Neural cell (in vitro differentiated cells): ENCODE data around the gene FBLL1.

Experiments used
- CTCF ChIP-seq: fragments of 450-650 bp; IDR thresholded peaks from 2 replicates; pipeline ENCODE4 v1.5.1; 2014; ENCODE audit warnings: antibody characterized with exemption, mild to moderate bottlenecking, moderate library complexity; ENCODE audit not compliant: poor library complexity, severe bottlenecking
- EP300 ChIP-seq: fragments of 450-650 bp; conservative IDR thresholded peaks from 2 replicates; pipeline ENCODE4 v1.6.1; 2014; ENCODE audit warnings: antibody characterized with exemption, mild to moderate bottlenecking, moderate library complexity; ENCODE audit not compliant: poor library complexity, severe bottlenecking
- EZH2 ChIP-seq: fragments of 200-600, 300-800 bp; shearing (Covaris generic), sonication (generic); IDR thresholded peaks from 2 replicates; pipeline ENCODE4 v1.6.1; 2014; ENCODE audit warnings: antibody characterized with exemption, low read length, borderline replicate concordance, mild to moderate bottlenecking; ENCODE audit not compliant: insufficient read depth, poor library complexity, severe bottlenecking
- MXI1 ChIP-seq: fragments of 450-650 bp; conservative IDR thresholded peaks from 2 replicates; pipeline ENCODE4 v1.6.1; 2014; ENCODE audit warnings: antibody characterized with exemption, mild to moderate bottlenecking; ENCODE audit not compliant: poor library complexity, severe bottlenecking
- POLR2AphosphoS5 ChIP-seq: IDR thresholded peaks from 2 replicates; pipeline ENCODE4 v1.6.1; 2012
- SMC3 ChIP-seq: fragments of 450-650 bp; conservative IDR thresholded peaks from 2 replicates; pipeline ENCODE4 v1.6.1; 2014; ENCODE audit warnings: antibody characterized with exemption, mild to moderate bottlenecking, moderate library complexity; ENCODE audit not compliant: poor library complexity
- TAF1 ChIP-seq: IDR thresholded peaks from 2 replicates; pipeline ENCODE4 v1.6.1; 2012; ENCODE audit warnings: low read depth
- TF ChIP-seq, protein P1 (sequence below): IDR thresholded peaks from 2 replicates; pipeline ENCODE4 v1.6.1; 2012; ENCODE audit warnings: borderline replicate concordance

- TF ChIP-seq CTCF: no peak
- no peak for TF ChIP-seq EZH2
- TF ChIP-seq, protein P1, sequence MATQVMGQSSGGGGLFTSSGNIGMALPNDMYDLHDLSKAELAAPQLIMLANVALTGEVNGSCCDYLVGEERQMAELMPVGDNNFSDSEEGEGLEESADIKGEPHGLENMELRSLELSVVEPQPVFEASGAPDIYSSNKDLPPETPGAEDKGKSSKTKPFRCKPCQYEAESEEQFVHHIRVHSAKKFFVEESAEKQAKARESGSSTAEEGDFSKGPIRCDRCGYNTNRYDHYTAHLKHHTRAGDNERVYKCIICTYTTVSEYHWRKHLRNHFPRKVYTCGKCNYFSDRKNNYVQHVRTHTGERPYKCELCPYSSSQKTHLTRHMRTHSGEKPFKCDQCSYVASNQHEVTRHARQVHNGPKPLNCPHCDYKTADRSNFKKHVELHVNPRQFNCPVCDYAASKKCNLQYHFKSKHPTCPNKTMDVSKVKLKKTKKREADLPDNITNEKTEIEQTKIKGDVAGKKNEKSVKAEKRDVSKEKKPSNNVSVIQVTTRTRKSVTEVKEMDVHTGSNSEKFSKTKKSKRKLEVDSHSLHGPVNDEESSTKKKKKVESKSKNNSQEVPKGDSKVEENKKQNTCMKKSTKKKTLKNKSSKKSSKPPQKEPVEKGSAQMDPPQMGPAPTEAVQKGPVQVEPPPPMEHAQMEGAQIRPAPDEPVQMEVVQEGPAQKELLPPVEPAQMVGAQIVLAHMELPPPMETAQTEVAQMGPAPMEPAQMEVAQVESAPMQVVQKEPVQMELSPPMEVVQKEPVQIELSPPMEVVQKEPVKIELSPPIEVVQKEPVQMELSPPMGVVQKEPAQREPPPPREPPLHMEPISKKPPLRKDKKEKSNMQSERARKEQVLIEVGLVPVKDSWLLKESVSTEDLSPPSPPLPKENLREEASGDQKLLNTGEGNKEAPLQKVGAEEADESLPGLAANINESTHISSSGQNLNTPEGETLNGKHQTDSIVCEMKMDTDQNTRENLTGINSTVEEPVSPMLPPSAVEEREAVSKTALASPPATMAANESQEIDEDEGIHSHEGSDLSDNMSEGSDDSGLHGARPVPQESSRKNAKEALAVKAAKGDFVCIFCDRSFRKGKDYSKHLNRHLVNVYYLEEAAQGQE: no peak
- TF ChIP-seq POLR2AphosphoS5: no peak
- TF ChIP-seq TAF1: no peak
- TF ChIP-seq SMC3: no peak
- TF ChIP-seq MXI1: no peak
- TF ChIP-seq EP300: no peak
Observed at GRCh38 chr5:168550656-168551055, 21.6 kb downstream of the FBLL1 start.
